Glomerular visceral epithelial cell (primary cell): ENCODE results near the gene SH3RF1.
"Not testable (repeated sequence)": the region's sequence is repeated elsewhere in the genome, so short reads cannot be mapped to it uniquely, and the experiment has no call there.

Experiments
- DNase-seq: peaks from one replicate; pipeline ENCODE4 v3.0.0-alpha.2; 2016; ENCODE audit errors: extremely low spot score

SH3RF1 gene

DNA sequence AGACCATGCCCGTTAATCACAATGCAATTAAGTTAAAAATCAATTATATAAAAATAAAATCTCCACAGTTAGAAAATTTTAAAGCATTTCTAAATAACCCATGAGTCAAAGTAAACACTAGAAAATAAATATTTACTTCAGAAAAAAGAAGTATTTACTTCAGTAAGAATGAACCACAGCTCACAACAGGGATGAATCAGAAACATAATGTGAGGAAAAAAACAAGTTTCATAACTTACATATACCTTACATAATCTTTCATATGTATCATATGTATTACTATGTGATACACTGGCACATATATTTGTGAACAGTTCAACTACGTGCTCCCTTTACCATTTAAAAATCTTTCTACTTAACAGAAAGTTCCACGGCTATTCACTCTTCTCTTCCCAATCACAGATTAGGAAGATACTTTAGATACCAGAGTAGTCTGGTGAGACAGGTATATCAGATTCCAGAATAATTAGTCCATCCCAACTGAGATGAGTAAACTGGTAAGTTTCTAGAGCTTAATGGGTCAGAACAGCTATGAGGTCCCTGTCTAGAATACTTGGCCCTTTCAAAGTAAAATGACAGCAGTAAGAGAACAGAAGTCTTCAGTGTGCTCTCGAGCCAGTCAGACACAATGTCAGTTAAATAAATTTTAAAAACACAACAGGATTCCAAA lies 70.3 kb downstream of the SH3RF1 start:
- no peak for DNase-seq

DNA sequence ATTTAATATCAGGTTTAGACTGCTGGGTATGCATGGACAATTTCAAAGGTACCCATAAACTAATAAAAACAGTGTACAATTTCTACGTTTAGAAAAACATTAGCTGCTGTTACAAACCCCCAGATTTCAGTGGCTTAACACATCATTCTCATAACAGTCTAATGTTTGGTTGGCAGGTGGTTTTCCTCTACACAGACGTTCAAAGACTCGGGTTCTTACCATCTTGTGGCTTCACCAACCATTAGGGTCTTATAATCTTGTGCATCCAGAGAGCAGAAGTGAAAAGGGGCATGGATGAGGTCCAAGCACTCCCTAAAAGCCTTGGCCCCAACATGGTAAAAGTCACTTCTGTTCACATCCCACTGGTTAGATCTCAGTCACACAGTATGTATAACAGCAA lies 71.6 kb downstream of the SH3RF1 start:
- DNase-seq, result no peak

DNA sequence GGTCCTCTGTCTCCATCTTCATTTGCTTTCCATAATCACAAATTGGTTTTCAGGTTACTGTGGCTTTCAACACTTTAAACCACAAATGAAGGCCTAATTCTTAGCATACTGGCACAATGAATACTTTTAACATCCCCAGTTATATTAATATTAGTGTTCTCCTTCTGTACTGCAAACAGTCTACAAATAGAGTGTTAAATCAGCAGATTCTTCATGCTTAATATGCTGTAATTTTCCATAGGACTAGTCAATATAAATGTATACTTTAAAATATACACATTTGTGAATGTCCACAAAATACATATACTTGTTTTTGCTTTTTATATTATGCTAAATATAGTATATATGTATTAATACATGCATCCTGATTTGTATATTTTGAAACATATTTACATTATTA lies 72.6 kb downstream of the SH3RF1 start:
- DNase-seq, result no peak

DNA sequence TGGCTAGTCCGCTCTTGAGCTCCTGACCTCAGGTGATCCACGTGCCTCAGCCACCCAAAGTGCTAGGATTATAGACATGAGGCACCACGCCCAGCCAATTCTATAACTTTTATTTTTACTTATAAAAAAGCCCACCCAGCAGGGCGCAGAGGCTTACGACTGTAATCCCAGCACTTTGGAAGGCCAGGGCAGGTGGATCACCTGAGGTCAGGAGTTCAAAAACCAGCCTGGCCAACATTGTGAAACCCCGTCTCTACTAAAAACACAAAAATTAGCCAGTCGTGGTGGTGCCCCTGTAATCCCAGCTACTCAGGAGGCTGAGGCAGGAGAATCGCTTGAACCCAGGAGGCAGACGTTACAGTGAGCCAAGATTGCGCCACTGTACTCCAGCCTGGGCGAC lies 73.5 kb downstream of the SH3RF1 start:
- DNase-seq, result not testable (repeated sequence)

DNA sequence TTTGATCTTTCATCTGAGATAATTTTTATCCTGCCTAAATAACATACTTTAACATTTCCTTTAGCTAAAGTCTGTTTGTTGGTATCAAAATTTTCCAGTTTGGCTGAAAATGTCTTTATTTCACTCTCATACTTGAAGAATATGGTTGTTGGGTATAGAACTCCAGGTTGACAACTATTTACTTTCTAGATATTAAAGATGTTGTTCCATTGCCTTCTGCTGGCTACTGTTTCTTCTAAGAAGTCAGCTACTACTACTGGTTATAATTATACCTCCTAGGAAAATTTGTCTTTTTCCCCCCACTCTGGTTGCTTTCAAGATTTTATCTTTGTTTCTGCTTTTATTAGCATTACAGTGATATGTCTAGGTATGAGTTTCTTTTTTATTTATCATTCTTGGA lies 75.7 kb downstream of the SH3RF1 start:
- no peak for DNase-seq

DNA sequence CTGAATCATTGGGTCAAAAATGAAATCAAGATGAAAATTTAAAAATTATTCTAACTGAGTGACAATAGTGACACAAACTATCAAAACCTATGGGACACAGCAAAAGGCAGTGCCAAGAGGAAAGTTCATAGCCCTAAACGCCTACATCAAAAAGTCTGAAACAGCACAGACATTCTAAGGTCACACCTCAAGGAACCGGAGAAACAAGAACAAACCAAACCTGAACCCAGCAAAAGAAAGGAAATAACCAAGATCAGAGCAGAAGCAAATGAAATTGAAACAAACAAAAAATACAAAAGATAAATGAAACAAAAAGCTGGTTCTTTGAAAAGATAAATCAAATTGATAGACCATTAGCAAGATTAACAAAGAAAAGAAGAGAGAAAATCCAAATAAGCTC lies 80.8 kb downstream of the SH3RF1 start:
- not testable (repeated sequence) for DNase-seq

DNA sequence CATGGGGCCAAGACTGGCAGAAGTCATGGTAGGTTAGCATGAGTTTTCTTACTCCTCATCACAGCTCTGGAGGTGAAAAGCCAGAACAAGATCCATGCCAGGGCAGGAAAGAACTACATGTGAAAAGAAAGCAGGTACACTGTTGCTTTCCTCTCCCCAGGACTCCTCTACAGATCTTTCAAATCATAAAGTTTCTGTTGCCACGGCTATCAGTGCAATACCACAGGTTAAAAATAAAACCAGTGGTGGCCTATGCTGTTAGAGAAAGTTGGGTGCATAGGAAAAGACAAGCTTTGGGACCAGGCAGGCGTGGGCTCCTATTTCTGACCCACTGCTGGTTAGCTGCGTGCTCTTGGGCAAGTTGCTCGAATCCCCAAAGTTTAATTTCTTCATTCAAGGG lies 81.4 kb downstream of the SH3RF1 start:
- no peak for DNase-seq

DNA sequence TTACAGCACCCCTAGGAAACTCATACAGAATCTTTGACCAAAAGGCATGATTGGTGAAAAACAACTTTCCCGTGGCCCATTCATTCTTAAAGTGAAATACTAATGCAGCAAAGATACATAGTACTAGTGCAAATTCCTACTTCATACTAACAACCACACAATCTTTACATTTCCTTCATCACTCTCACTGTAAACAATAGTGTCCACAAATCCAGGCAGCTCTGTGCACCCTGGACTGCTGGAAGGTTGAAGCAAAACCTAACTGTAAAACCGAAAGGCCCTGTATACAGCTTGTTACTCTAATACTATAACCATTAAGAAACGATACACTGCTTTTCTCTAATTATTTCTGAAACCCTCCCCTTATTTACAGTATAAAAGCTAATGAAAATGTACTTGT lies 82.6 kb downstream of the SH3RF1 start:
- DNase-seq, result no peak

DNA sequence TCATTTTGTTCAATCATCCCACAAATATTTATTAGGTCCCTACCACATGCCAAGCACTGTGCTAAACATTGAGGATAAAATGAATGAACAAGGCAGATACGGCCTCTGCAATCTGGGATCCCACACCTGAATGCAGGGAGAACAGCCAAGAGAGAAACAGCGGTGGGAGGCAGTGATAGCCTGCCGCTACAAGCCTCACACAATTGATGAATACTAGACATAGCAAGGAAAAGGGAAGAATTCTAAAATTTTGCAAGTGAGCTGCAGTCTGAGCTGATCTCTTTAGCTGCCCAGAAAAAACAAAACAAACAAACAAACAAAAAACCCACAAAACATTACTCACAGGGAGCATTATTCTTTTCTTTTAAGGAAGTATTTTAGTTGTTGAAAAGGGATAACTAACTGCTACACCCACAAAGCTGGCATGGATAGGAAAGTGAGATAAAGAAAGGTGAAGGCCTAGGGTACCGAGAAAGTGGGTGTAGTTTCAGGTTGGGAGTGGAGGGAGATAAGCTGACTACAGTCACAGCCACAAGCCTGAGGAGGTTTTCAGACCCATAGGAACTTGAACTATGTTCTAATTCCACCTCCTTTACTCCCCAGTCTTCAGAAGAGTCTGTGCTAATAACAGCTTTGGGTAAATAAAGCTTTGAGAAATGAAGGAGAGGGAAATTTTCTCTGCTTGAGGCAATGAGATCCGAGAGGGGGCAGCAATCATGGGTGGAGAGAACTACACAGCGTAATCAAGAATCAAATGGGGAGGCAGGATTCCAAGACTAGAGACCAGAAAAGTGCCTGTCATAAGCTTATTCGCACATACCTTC lies 85.4 kb downstream of the SH3RF1 start:
- DNase-seq, result no peak

DNA sequence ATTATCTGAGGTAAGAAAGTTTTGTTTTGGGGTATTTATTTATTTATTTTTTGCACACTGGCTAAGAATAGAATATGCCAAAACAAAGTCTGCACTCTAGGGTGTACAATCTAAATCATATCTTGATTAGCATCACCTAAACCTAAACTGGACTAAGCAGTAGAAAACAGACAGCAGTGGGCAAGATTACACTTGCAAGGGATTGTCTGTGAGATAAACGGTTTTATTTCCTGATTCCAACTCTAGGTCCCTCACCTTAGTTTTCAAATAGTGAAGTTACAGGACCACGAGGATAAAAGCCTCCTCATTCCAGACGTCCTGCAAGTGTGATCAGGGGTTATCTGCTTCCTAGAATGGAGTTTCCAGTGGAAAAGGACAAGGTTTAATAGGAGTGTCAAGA lies 86.1 kb downstream of the SH3RF1 start:
- no peak for DNase-seq

DNA sequence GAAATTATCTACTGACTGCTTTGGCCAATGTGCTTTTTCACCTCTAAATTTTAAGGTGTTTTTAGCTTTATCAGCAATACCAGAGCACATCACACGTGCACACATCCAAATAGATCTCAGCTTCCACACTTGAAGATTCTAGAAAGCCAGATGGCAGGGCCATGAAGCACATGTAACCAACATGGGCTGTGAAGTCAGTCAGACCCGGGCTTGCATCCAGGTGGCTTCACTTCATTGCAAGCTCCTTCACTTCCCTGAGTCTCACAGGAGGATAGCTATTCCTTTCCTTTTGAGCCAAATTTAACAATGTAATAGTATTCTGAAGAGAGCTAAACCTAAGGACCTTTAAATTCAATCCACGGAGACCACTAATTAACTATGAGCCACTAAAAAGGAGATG lies 86.5 kb downstream of the SH3RF1 start:
- no peak for DNase-seq

DNA sequence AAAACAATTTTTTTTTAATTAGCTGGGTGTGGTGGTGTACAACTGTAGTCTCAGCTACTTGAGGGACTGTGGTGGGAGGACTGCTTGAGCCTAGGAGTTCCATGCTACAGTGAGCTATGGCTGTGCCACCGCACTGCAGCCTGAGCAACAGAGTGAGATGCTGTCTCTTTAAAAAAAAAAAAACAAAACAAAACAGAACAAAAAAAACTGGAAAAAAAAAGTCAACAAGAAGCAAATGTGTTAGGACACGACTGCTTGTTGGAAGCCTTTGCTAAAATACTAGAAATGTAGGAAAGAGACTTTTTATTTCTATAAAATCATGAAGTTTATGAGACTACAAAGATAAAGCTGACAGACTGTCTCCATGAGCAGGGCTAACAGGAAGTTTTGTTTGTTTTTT lies 87.2 kb downstream of the SH3RF1 start:
- no peak for DNase-seq

DNA sequence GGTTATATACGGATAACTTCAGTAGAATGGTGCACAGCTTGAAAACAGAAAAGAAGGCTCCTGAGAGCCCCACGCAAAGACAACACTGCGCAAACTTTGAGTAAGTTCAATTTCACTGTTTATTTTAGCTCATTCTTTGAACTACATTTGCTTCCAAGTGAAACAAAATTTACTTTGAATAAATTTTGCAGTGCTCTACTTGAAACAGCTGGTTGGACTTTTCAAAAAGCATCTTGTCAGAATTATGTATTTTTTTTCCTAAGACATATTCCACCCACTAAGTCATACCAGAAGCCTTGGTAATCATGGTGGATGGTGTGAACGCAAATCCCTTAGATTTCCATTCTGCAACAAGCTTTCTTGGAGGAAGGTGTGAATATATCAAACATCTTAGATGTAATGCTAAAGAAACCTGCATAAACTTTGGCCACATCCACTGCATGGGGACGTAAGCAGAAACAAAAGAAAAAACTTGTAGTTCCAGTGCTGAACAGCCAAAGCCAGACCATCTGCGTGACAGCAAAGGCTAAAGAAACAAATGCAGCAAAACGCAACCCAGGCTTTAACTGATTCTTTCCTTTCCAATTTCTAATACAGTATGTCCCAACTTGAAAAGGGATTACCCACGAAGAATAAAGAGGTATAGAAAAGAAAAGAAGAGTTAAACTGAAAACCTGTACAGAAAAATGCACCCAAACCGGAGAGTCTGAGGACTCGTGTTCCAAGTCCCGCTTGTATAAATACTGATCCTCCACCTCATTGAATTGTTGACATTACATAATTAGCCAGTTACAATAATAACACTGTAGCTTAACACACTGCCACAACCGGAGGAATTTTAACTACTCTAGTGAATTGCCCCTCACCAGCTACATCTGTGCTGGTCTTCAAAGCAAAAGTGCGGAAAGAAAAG lies 90.9 kb downstream of the SH3RF1 start:
- no peak for DNase-seq

DNA sequence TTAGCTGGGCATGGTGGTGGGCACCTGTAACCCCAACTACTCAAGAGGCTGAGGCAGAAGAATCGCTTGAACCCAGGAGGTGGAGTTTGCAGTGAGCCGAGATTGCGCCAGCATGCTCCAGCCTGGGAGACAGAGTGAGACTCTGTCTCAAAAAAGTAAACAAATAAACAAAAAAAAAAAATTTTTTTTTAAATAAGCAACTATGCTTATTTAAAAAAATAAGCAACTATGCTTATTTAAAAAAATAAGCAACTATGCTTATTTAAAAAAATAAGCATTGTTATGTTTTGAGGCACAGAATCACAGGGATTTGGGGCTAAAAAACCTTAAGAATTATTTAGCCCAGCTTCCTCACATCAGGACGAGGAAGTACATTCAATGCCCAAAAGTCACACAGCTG lies 92.7 kb downstream of the SH3RF1 start:
- not testable (repeated sequence) for DNase-seq

DNA sequence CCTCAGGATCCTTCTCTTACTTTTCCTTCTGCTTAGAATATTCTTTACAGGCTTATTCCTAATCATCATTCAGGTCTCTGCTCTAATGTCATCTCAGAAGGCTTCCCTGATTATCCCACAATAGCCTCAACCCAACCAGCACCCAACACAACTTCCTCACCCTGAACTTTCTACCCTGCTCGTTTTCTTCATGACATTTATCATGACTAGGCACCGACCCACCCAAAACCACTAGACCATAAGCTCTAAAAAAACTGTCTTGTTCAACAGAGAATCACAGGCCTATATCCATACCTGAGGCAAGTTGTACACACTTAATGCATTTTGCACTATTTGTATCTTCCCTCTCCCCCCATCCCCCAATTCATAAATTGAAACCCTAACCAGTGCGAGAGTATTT lies 95.3 kb downstream of the SH3RF1 start:
- DNase-seq, result no peak

DNA sequence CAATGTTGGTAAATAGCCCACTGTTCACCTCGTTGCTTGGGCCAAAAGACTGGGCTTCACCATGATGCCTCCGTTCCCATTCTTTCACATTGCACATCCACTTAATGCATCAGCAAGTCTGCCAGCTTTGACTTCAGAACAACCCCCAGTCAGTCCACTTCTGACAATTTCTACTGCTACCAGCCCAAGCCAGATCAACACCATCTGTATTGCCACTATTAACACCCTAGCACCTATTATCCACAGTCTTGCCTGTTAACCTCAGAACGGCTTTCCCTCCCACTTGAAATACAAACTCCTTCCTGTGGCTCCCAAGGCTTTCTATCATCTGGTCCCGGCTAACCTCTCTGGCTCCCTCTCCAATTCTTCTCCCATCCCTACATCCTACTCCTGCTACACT lies 95.7 kb downstream of the SH3RF1 start:
- DNase-seq, result no peak

DNA sequence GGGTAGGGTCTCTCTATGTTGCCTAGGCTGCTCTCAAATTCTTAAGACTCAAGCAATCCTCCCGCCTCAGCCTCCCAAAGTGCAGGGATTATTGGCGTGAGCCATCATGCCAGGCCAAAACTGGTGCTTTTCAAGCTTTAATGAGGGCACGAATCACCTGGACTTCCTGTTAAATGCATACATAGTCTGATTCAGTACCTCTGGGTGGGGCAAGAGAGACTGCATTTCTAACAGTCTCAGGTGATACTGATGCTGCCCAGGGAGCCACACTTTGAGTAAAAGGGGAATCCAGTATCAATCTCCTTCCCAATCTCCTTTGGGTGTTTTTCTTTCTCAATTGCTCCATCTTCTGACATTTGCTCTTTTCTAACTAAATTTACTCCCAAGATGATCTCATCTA lies 96.5 kb downstream of the SH3RF1 start:
- DNase-seq, result no peak

DNA sequence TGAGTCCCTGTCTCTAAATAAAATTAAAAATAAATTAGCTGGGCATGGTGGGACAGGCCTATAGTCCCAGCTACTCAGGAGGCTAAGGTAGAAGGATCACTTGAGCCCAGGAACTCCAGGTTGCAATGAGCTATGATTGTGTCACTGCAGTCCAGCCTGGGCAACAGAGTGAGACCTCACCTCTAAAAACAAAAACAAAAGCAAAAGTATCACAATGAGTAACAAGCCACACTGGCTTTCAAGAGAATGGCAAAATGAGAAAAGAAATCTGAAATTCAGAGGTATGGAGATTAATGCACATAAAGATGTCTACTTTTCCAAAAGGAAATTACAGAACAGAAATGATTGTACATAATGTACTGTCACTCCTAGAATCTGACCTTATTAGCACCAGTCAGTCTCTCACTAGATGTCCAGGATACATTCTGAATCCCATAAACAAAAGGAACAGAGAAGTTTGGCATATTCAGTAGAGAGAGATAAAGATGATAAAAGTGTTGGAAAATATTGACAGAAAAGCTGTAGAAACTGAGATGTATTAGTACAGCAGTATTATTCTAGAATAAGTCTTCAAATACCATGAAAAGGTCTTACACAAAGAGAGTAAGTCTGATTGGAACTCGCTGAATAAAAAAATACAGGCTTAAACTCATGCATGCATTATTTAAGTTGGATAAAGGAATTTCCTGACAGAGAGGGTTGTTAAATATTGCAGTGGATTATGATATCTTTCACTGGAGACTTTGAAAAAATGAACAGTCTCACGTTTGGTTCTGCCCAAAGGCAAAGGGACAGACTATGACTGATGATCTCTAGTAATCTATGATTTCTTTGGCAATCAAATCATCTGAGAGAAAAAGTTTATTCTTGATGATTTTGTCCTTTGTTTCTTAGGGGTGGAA lies 102.5 kb downstream of the SH3RF1 start:
- no peak for DNase-seq

DNA sequence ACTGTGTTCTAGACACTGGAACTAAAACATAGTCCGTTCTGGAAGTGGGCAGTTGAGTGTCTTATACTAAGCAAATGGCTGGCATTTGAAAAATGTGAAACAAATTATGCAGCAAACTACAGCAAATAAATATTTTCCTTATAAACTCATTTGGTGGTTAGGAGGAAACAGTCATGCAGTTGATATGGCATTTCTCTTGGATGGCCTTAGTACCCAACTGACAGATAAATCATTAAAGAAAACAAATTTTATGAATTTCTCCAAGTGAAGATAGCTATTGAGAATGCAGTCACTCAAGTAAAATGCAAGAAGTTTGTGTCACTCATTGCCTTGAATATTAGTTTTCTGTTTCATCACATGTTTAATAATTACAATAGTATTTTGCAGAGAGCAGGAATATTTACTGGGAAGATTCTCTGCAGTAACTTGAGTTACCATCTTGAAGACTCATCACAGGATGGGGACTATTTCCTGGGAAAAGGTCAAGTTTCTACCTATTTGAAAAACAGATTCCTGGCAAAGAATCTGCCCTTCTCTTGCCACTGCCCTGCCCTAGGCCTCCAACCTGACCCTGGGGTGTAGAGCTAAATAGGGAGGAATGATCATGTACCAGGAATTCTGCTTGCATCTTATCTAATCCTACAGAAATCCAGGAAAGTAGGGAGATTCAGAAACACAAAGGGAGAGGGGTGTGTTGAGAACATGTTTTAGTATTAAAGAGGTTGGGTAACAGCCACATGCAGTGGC lies 105.9 kb downstream of the SH3RF1 start:
- peak; percentile 17 for DNase-seq

DNA sequence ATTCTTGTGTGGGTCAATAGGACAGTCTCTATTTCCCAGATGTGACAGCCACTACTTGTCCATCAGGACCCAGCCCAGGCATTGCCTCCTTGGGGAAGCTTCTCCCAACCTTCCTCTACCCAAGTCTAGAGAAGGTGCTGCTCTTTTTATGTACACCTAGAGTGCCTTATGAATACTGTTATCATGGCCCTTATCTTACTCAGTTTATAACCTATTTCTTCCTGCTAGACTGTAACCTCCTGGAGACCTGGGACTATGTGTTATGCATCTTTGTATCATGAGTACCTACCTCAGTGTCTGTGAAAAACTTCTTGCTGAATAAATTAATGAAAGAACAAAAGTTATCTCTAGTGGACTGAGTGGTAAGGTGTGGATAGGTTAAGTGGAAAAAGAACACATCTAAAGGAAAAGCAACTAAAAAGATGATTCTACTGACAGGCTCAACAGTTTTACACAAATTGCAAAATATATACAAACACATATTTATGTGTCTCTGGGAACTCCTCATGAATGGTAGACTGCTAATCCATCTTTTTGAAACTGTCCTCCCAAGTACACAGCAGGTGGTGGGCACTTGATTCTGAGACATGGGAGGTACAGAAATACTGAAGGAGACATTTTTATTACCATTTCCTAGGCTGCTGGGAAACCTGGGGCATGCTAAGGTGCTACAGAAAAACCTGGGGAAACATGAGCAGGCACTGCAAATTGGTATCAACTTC lies 106.6 kb downstream of the SH3RF1 start:
- no peak for DNase-seq
